ENCODE results near the gene STK38. TPM values are rescaled to one million over a fixed set of nuclear protein-coding genes. Genes with fewer than 3 reads are reported as not detected.

STK38 gene
- total RNA-seq, 1 donor from 2014 or later = 41.4 TPM

DNA sequence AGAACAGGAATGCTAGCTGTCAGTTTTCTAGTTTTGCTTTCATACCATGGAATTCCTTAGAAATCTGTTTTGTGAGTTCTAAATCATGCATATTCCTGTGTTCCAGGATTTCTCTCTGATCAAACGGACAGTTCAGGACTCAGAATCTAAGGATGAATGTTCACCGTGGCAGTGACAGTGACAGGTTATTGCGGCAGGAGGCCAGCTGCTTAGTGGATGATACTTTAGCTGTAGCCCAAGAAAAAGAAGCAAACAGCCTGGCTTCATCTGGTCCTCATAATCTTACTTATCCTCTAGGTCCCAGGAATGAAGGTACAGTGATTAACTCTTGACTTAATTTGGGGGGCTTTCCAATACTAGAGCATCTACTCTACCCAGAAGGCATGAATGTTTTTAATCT, 77.3 kb downstream of the STK38 start:
- H3K9me3 Mint-ChIP-seq (ENCODE audit: unreplicated experiment) = no peaks in the 10 kb centered on the region
- no peaks in the 10 kb centered on the region for H3K27me3 Mint-ChIP-seq (ENCODE audit: unreplicated experiment)
- H3K36me3 Mint-ChIP-seq (ENCODE audit: low read depth, unreplicated experiment) = peaks cover 7% of the 10 kb centered on the region
- TF ChIP-seq, protein P1, sequence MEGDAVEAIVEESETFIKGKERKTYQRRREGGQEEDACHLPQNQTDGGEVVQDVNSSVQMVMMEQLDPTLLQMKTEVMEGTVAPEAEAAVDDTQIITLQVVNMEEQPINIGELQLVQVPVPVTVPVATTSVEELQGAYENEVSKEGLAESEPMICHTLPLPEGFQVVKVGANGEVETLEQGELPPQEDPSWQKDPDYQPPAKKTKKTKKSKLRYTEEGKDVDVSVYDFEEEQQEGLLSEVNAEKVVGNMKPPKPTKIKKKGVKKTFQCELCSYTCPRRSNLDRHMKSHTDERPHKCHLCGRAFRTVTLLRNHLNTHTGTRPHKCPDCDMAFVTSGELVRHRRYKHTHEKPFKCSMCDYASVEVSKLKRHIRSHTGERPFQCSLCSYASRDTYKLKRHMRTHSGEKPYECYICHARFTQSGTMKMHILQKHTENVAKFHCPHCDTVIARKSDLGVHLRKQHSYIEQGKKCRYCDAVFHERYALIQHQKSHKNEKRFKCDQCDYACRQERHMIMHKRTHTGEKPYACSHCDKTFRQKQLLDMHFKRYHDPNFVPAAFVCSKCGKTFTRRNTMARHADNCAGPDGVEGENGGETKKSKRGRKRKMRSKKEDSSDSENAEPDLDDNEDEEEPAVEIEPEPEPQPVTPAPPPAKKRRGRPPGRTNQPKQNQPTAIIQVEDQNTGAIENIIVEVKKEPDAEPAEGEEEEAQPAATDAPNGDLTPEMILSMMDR (IDR thresholded peaks at IDR 0.05; ENCODE audit: unreplicated experiment) = no peak
- H3K4me1 Mint-ChIP-seq (ENCODE audit: unreplicated experiment) = no peaks in the 10 kb centered on the region
- no peak for DNase-seq (ENCODE audit: low spot score)
- H3K27ac Mint-ChIP-seq (ENCODE audit: unreplicated experiment) = no peak overlapping the region
- H3K4me3 Mint-ChIP-seq (ENCODE audit: unreplicated experiment) = no peak overlapping the region

DNA sequence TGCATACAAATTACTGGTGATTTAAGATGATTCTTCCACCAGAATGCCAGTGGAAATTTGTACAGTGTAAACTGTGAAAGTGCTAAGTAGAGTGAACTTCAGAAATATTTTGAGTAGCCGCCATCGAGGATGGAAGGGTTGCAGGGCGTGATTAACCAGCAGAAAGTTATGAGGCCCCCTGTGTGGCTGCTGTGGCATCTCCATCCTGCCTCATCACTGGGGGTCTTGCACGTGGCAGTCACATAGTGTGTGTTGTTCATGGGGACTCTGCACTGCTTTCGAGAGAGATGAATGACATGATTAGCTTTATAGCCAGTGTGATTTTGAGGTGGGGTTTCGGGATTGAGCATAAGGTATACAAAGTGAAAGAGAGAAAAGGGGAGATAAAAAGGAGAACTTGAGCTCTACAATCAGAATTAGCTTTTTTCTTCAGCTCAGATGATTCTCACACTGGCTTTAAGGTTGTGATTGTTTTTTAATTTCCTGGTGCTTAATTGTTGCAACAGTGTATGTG, 78.1 kb downstream of the STK38 start:
- Mint-ChIP-seq H3K36me3 (ENCODE audit: low read depth, unreplicated experiment) (peaks cover 3% of the 10 kb centered on the region), H3K9me3 (ENCODE audit: unreplicated experiment) (no peaks in the 10 kb centered on the region), H3K4me1 (ENCODE audit: unreplicated experiment) (no peaks in the 10 kb centered on the region), H3K27ac (ENCODE audit: unreplicated experiment) (peak overlapping the region; percentile 19), H3K4me3 (ENCODE audit: unreplicated experiment) (peak overlapping the region; percentile 26), H3K27me3 (ENCODE audit: unreplicated experiment) (no peaks in the 10 kb centered on the region)
- no peak for DNase-seq (ENCODE audit: low spot score)
- TF ChIP-seq, protein P1 (IDR thresholded peaks at IDR 0.05; ENCODE audit: unreplicated experiment) = no peak

DNA sequence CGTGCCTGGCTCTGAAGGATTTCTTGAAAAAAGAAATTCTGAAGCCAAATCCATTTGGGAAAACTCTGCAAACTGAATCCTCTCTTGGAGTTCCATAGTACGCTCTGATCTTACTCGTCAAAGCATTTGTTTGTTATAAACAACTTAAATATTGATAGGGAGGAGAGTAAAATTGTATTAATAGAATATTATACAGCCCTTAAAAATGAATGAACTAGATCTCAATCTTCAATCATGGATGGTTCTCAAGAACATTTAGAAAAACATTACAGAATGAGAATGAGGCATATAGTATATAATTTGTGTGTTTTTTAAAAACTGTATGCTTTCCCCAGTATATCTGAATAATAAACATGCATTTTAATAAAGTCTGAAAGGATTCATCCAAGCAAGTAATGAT, 79.7 kb downstream of the STK38 start:
- Mint-ChIP-seq H3K36me3 (ENCODE audit: low read depth, unreplicated experiment) (peaks cover 8% of the 10 kb centered on the region), H3K27ac (ENCODE audit: unreplicated experiment) (no peak overlapping the region), H3K4me3 (ENCODE audit: unreplicated experiment) (no peak overlapping the region), H3K9me3 (ENCODE audit: unreplicated experiment) (no peaks in the 10 kb centered on the region), H3K27me3 (ENCODE audit: unreplicated experiment) (no peaks in the 10 kb centered on the region), H3K4me1 (ENCODE audit: unreplicated experiment) (peaks cover 5% of the 10 kb centered on the region)
- TF ChIP-seq, protein P1 (IDR thresholded peaks at IDR 0.05; ENCODE audit: unreplicated experiment) = no peak
- DNase-seq (ENCODE audit: low spot score) = no peak

DNA sequence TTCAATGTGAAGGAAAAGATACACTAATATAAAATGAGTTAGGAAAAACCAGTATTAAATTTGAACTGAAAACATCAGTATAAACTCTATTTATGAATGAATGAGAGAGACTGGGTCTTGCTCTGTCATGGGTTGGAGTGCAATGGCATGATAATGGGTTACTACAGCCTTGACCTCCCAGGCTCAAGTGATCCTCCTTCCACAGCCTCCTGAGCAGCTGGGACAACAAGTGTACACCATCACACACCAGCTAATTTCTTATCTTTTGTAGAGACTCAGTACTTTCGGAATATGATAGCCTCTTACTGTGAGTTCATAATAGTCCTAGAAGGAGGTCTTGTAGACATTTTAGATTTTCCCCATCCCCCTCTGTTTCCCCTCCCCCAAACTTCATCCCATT, 83.0 kb downstream of the STK38 start:
- Mint-ChIP-seq H3K4me1 (ENCODE audit: unreplicated experiment) (peaks cover 24% of the 10 kb centered on the region), H3K27me3 (ENCODE audit: unreplicated experiment) (peaks cover 2% of the 10 kb centered on the region), H3K27ac (ENCODE audit: unreplicated experiment) (no peak overlapping the region), H3K36me3 (ENCODE audit: low read depth, unreplicated experiment) (peaks cover 8% of the 10 kb centered on the region), H3K4me3 (ENCODE audit: unreplicated experiment) (no peak overlapping the region), H3K9me3 (ENCODE audit: unreplicated experiment) (no peaks in the 10 kb centered on the region)
- TF ChIP-seq, protein P1 (IDR thresholded peaks at IDR 0.05; ENCODE audit: unreplicated experiment) = no peak
- DNase-seq (ENCODE audit: low spot score) = no peak

DNA sequence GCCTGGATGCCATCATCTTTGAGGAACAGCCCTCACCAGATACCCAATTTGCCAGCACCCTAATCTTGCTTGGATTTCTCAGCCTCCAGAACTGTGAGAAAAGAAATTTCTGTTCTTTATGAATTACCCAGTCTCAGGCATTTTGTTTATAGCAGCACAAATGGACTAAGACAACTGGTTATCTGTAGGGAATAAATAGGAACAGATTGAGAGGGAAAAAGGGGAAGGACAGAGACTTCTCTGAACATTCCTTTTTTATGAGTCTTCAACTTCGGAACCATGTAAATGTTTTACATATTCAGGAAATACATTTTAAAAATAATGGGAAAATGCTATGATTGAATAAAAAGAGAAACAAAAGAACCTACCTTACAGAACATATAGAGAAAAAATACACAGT, 83.6 kb downstream of the STK38 start:
- H3K36me3 Mint-ChIP-seq (ENCODE audit: low read depth, unreplicated experiment) = peaks cover 8% of the 10 kb centered on the region
- H3K27me3 Mint-ChIP-seq (ENCODE audit: unreplicated experiment) = peaks cover 2% of the 10 kb centered on the region
- no peak for DNase-seq (ENCODE audit: low spot score)
- H3K4me1 Mint-ChIP-seq (ENCODE audit: unreplicated experiment) = peaks cover 24% of the 10 kb centered on the region
- TF ChIP-seq, protein P1 (IDR thresholded peaks at IDR 0.05; ENCODE audit: unreplicated experiment) = no peak
- H3K9me3 Mint-ChIP-seq (ENCODE audit: unreplicated experiment) = no peaks in the 10 kb centered on the region
- H3K4me3 Mint-ChIP-seq (ENCODE audit: unreplicated experiment) = no peak overlapping the region
- H3K27ac Mint-ChIP-seq (ENCODE audit: unreplicated experiment) = no peak overlapping the region

All from endothelial cell (in vitro differentiated cells).